CD4-positive, alpha-beta T cell treated with Interleukin-6 for 4 hours (primary cell): ENCODE data around the gene TLR6.
A peak's percentile ranks its signal among the peaks of the same experiment; 100 is the strongest.
"Not testable (repeated sequence)": the region's sequence is repeated elsewhere in the genome, so short reads cannot be mapped to it uniquely, and the experiment has no call there.

Source experiments
- DNase-seq: peaks from one replicate; pipeline ENCODE4 v3.0.0-alpha.2; 2020; ENCODE audit warnings: mixed read lengths

The TLR6 gene

GRCh38 chr4:38782452-38783108, 74.0 kb downstream of the TLR6 start, which contains the start of gene TLR10:
Gene TLR10, minus strand, starts transcription at chr4:38782990. Its CDS starts 7,400 bp downstream, at chr4:38775590.
- peak; percentile 57 for DNase-seq

- no peak for DNase-seq
These were observed 74.8 kb downstream of the TLR6 start for GRCh38 chr4:38781854-38782261.

GRCh38 chr4:38780833-38781484, 75.7 kb downstream of the TLR6 start:
- DNase-seq, result no peak

GRCh38 chr4:38779790-38780189, 76.8 kb downstream of the TLR6 start:
- DNase-seq, result no peak

GRCh38 chr4:38777925-38778324, 78.7 kb downstream of the TLR6 start:
- DNase-seq, result not testable (repeated sequence)

- DNase-seq, result no peak
These were observed 81.3 kb downstream of the TLR6 start for GRCh38 chr4:38775326-38775725.

- no peak for DNase-seq
These were observed 82.2 kb downstream of the TLR6 start for GRCh38 chr4:38774181-38774955.
